Activated CD4-positive, alpha-beta T cell treated with anti-CD3 and anti-CD28 coated beads for 4 hours (primary cell): ENCODE data around the gene NCOR1.
A peak's percentile ranks its signal among the peaks of the same experiment; 100 is the strongest.
"Not testable (repeated sequence)": the region's sequence is repeated elsewhere in the genome, so short reads cannot be mapped to it uniquely, and the experiment has no call there.

Source experiments
- DNase-seq, 2 donors: peaks; one replicate each; pipeline ENCODE4 v3.0.0-alpha.2; 2020

The NCOR1 gene

GRCh38 chr17:16085066-16085699, 130.2 kb downstream of the NCOR1 start:
- DNase-seq, result no peak

GRCh38 chr17:16083223-16083622, 132.1 kb downstream of the NCOR1 start:
- DNase-seq, result no peak

GRCh38 chr17:16081507-16082087, 133.7 kb downstream of the NCOR1 start:
- no peak for DNase-seq

GRCh38 chr17:16080366-16080765, 135.0 kb downstream of the NCOR1 start:
- no peak for DNase-seq

GRCh38 chr17:16075949-16076348, 139.4 kb downstream of the NCOR1 start:
- DNase-seq, result no peak

- no peak for DNase-seq
These were observed 140.9 kb downstream of the NCOR1 start for GRCh38 chr17:16074423-16074822.

- no peak for DNase-seq
These were observed 141.5 kb downstream of the NCOR1 start for GRCh38 chr17:16073845-16074244.

GRCh38 chr17:16072031-16072430, 143.3 kb downstream of the NCOR1 start:
- DNase-seq, result no peak

GRCh38 chr17:16068323-16068722, 147.0 kb downstream of the NCOR1 start:
- no peak for DNase-seq

GRCh38 chr17:16066125-16066524, 149.2 kb downstream of the NCOR1 start:
- no peak for DNase-seq

- no peak for DNase-seq
These were observed 153.7 kb downstream of the NCOR1 start for GRCh38 chr17:16061631-16062030.

GRCh38 chr17:16055139-16055538, 160.2 kb downstream of the NCOR1 start:
- not testable (repeated sequence) for DNase-seq

- no peak for DNase-seq
These were observed 162.8 kb downstream of the NCOR1 start for GRCh38 chr17:16052486-16052885.

- DNase-seq, result no peak
These were observed 164.5 kb downstream of the NCOR1 start for GRCh38 chr17:16050844-16051243.

GRCh38 chr17:16048811-16049449, 166.4 kb downstream of the NCOR1 start:
- DNase-seq, result no peak

GRCh38 chr17:16046966-16047365, 168.4 kb downstream of the NCOR1 start:
- no peak for DNase-seq

- DNase-seq, result no peak
These were observed 170.8 kb downstream of the NCOR1 start for GRCh38 chr17:16044487-16044886.

GRCh38 chr17:16040710-16041251, 174.6 kb downstream of the NCOR1 start:
- no peak for DNase-seq

- no peak for DNase-seq
These were observed 177.7 kb downstream of the NCOR1 start for GRCh38 chr17:16037636-16038035.

- no peak for DNase-seq
These were observed 179.1 kb downstream of the NCOR1 start for GRCh38 chr17:16036261-16036660.

- DNase-seq, result no peak
These were observed 181.5 kb downstream of the NCOR1 start for GRCh38 chr17:16033729-16034349.

GRCh38 chr17:16027708-16028584, 187.4 kb downstream of the NCOR1 start:
- peak; percentile 49 to 56 for DNase-seq

GRCh38 chr17:16026895-16027294, 188.4 kb downstream of the NCOR1 start:
- DNase-seq, result no peak
